Stimulated activated effector memory CD8-positive, alpha-beta T cell treated with anti-CD3 and anti-CD28 coated beads, Interleukin-12 subunit alpha, Interleukin-12 subunit beta, amount 100 ng/mL, for 72 hours (primary cell): ENCODE measurements around the gene ECHS1.
A peak's percentile ranks its signal among the peaks of the same experiment; 100 is the strongest.
"Not testable (repeated sequence)": the region's sequence is repeated elsewhere in the genome, so short reads cannot be mapped to it uniquely, and the experiment has no call there.

Experiments
- ATAC-seq: fragments of 150-1000 bp; cut with Tn5 transposase; 2 replicates; pipeline ENCODE4 v1.10.0; 2021
- DNase-seq, 2 donors: peaks; one replicate each; pipeline ENCODE4 v3.0.0; 2021 to 2022; ENCODE audit warnings: low spot score in 2 of 2
- H3K27ac Mint-ChIP-seq: one replicate; pipeline ENCODE4 v1.8.0; 2022; ENCODE audit warnings: mild to moderate bottlenecking, mixed read lengths
- H3K36me3 Mint-ChIP-seq: one replicate; pipeline ENCODE4 v1.8.0; 2022; ENCODE audit warnings: mild to moderate bottlenecking, mixed read lengths
- H3K4me1 Mint-ChIP-seq: one replicate; pipeline ENCODE4 v1.8.0; 2022; ENCODE audit warnings: mixed read lengths
- H3K4me3 Mint-ChIP-seq: one replicate; pipeline ENCODE4 v1.8.0; 2022; ENCODE audit warnings: mild to moderate bottlenecking, mixed read lengths
- H3K9me3 Mint-ChIP-seq: one replicate; pipeline ENCODE4 v1.8.0; 2022; ENCODE audit warnings: mixed read lengths

ECHS1 gene

GRCh38 chr10:133322064-133322709 is 51.0 kb downstream of the ECHS1 start:
- ATAC-seq, H3K4me3 Mint-ChIP-seq: not testable (repeated sequence)

GRCh38 chr10:133320852-133321422 is 52.2 kb downstream of the ECHS1 start:
- not testable (repeated sequence) for DNase-seq, H3K9me3 Mint-ChIP-seq, ATAC-seq, H3K36me3 Mint-ChIP-seq, H3K27ac Mint-ChIP-seq, H3K4me3 Mint-ChIP-seq
- H3K4me1 Mint-ChIP-seq: peaks cover 19% of the 10 kb centered on the region

More at GRCh38 chr10:133322064-133322709, 51.0 kb downstream of the ECHS1 start:
- not testable (repeated sequence) for H3K36me3 Mint-ChIP-seq, DNase-seq, H3K9me3 Mint-ChIP-seq, H3K27ac Mint-ChIP-seq
- H3K4me1 Mint-ChIP-seq: peaks cover 19% of the 10 kb centered on the region

- ATAC-seq (peak; percentile 97), DNase-seq (peak; percentile 73 to 89)
- no peaks in the 10 kb centered on the region for H3K9me3 Mint-ChIP-seq
- H3K4me1 Mint-ChIP-seq: peaks cover 20% of the 10 kb centered on the region
- peaks cover 8% of the 10 kb centered on the region for H3K36me3 Mint-ChIP-seq
- peak overlapping the region; percentile 39 for H3K4me3 Mint-ChIP-seq
- no peak overlapping the region for H3K27ac Mint-ChIP-seq
These were observed 54.5 kb downstream of the ECHS1 start for GRCh38 chr10:133318494-133319127.

DNA sequence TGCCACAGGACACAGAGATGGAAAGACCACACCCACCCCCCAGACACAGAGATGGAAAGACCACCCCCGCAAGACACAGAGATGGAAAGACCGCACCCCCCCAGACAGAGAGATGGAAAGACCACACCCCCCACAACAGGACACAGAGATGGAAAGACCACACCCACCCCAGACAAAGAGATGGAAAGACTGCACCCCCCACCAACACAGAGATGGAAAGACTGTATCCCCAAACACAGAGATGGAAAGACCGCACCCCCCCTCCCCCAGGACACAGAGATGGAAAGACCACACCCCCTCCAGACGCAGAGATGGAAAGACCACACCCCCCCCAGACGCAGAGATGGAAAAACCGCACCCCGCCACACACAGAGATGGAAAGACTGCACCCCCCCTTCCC is 56.4 kb downstream of the ECHS1 start:
- no peak for DNase-seq
- Mint-ChIP-seq H3K36me3 (peaks cover 21% of the 10 kb centered on the region), H3K4me3 (no peak overlapping the region), H3K9me3 (no peaks in the 10 kb centered on the region), H3K4me1 (peaks cover 20% of the 10 kb centered on the region), H3K27ac (no peak overlapping the region)
- ATAC-seq: no peak

- no peak overlapping the region for H3K27ac Mint-ChIP-seq
- no peak overlapping the region for H3K4me3 Mint-ChIP-seq
- ATAC-seq (no peak), DNase-seq (no peak)
- peaks cover 20% of the 10 kb centered on the region for H3K4me1 Mint-ChIP-seq
- no peaks in the 10 kb centered on the region for H3K9me3 Mint-ChIP-seq
- H3K36me3 Mint-ChIP-seq: peaks cover 26% of the 10 kb centered on the region
These were observed 56.9 kb downstream of the ECHS1 start for GRCh38 chr10:133316266-133316665.

DNA sequence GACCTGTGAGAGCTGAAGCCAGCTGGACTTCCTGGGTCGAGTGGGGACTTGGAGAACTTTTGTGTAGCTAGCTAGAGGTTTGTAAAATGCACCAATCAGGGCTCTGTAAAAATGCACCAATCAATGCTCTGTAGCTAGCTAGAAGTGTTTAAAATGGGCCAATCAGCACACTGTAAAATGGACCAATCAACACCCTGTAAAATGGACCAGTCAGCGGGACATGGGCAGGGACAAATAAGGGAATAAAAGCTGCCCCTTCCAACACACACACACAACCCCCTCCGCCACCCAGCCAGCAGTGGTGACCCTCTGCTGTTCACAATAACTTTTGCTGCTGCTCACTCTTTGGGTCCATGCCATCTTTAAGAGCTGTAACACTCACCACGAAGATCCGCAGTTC is 57.3 kb downstream of the ECHS1 start:
- Mint-ChIP-seq H3K4me1 (peaks cover 20% of the 10 kb centered on the region), H3K9me3 (no peaks in the 10 kb centered on the region), H3K4me3 (no peak overlapping the region), H3K36me3 (peaks cover 30% of the 10 kb centered on the region), H3K27ac (no peak overlapping the region)
- ATAC-seq (no peak), DNase-seq (no peak)

DNA sequence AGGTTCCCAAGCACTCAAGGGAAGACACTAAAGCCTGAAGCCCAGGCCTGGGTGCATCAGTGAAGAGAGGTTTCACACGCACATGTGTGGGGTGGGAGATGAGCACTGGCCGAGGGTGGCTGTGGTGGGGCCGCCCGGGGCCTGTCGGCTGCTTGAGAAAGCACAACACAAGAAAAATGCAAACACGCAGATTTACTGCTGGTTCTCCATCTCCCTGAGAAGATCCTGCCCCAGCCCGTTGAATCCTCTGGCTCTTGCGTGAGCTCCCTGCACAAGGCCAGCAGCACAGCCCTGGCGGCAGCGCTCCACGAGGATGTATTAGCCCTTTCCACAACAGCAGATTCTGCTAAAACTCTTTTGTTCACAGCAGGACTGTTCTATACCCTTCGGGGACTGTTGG is 58.2 kb downstream of the ECHS1 start:
- H3K4me3 Mint-ChIP-seq: no peak overlapping the region
- ATAC-seq (no peak), DNase-seq (no peak)
- no peaks in the 10 kb centered on the region for H3K9me3 Mint-ChIP-seq
- H3K36me3 Mint-ChIP-seq: peaks cover 35% of the 10 kb centered on the region
- no peak overlapping the region for H3K27ac Mint-ChIP-seq
- H3K4me1 Mint-ChIP-seq: peaks cover 20% of the 10 kb centered on the region

GRCh38 chr10:133313192-133313591 is 60.0 kb downstream of the ECHS1 start:
- Mint-ChIP-seq H3K36me3 (peaks cover 43% of the 10 kb centered on the region), H3K9me3 (no peaks in the 10 kb centered on the region), H3K4me1 (peaks cover 12% of the 10 kb centered on the region), H3K4me3 (no peak overlapping the region), H3K27ac (no peak overlapping the region)
- no peak for DNase-seq
- ATAC-seq: no peak

DNA sequence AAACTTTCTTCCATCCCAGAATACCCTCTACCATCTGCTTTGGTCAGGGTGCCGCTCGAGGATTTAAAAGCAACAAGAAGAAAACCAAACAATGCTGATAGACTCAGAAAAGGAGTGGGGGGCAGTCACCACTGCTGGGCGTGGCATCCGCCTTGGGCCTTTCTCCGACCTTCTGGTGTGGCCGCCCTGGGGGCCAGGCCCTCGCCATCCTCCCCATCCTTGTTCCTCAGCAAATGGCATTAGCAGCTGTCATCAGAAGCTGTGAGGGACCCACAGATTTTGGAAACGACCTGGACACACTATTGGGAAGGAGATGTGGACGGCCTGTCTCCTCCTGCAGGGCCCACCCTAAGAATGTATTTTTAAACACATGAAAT is 60.4 kb downstream of the ECHS1 start:
- H3K4me1 Mint-ChIP-seq: peaks cover 16% of the 10 kb centered on the region
- DNase-seq (no peak), ATAC-seq (no peak)
- no peaks in the 10 kb centered on the region for H3K9me3 Mint-ChIP-seq
- no peak overlapping the region for H3K4me3 Mint-ChIP-seq
- H3K27ac Mint-ChIP-seq: no peak overlapping the region
- peaks cover 48% of the 10 kb centered on the region for H3K36me3 Mint-ChIP-seq
